Ovary (tissue), 3 donors: Measurements from ENCODE around the gene BCAS1.

Source experiments
- EP300 ChIP-seq: sonication (generic); formaldehyde crosslinking; IDR thresholded peaks from one replicate; pipeline ENCODE4 v1.6.1; 2017; ENCODE audit warnings: antibody characterized with exemption
- POLR2A ChIP-seq: fragments of 450-650 bp; IDR thresholded peaks from one replicate; pipeline ENCODE4 v1.6.1; 2017; ENCODE audit warnings: antibody characterized with exemption, mild to moderate bottlenecking, moderate library complexity
- TF ChIP-seq, protein P1 (sequence below), 3 donors: fragments of 450-650 bp in 2 of 3; fragments of 200-600 bp in 1 of 3; IDR thresholded peaks; one replicate each; pipeline versions ENCODE4 v1.5.1 to v1.8.0; 2016 to 2022; ENCODE audit warnings: antibody characterized with exemption in 3 of 3, mild to moderate bottlenecking in 1 of 3
- donor health status: DM: no; HTN: no; CAD: no.

DNA sequence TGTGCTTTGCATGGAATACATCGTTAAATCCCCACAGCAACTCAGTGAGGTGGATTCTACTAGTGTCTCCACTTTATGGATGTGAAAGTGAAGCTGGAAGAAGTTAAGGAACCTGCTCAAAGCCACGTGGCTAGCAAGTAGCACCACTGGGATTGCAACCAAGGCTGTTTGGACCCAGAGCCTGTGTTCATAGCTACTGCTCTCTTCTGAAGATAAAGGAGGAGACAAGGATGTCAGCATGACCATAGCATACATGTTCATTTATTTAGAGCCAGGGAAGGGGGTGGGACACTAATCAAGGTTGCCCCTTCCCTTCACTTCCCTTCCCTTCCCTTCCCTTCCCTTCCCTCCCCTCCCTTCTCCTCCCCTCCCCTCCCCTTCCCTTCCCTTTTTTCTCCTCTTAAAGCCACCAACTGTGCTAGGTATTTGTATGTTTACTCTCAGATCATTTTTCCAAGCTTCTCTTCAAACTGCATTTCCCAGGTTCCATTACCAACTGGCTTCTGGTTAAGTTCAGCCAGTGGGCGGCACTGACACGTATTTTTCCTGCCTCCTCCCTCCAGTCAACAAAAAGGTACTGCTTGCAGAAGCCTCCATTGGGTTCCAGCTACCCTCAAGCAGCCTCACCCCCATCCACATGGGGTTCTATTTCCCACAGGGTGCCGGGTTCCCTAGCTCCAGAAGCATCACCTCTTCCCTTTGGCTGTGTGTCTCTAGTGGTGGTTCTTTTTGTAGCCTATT, 134.9 kb downstream of the BCAS1 start:
- TF ChIP-seq, protein P1, sequence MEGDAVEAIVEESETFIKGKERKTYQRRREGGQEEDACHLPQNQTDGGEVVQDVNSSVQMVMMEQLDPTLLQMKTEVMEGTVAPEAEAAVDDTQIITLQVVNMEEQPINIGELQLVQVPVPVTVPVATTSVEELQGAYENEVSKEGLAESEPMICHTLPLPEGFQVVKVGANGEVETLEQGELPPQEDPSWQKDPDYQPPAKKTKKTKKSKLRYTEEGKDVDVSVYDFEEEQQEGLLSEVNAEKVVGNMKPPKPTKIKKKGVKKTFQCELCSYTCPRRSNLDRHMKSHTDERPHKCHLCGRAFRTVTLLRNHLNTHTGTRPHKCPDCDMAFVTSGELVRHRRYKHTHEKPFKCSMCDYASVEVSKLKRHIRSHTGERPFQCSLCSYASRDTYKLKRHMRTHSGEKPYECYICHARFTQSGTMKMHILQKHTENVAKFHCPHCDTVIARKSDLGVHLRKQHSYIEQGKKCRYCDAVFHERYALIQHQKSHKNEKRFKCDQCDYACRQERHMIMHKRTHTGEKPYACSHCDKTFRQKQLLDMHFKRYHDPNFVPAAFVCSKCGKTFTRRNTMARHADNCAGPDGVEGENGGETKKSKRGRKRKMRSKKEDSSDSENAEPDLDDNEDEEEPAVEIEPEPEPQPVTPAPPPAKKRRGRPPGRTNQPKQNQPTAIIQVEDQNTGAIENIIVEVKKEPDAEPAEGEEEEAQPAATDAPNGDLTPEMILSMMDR (IDR thresholded peaks at IDR 0.05): no peak
- no peak for TF ChIP-seq POLR2A
- TF ChIP-seq EP300: no peak
